Activated T-helper 2 cell treated with anti-CD3 and anti-CD28 coated beads, Interferon-gamma antibody, Interleukin-2, Interleukin-4, amounts not matched to agents 10 μg/mL and 5 μg/mL and 100 μg/mL, durations not matched to agents 14 hours and 24 hours and 36 hours (primary cell): Measurements from ENCODE around the gene TRIO. TPM values are rescaled to one million over a fixed set of nuclear protein-coding genes. Genes with fewer than 3 reads are reported as not detected.

Experiments used
- DNase-seq: peaks from one replicate; pipeline ENCODE4 v3.0.0; 2021; ENCODE audit warnings: low spot score
- H3K27ac Mint-ChIP-seq: one replicate; pipeline ENCODE4 v1.8.0; 2021; ENCODE audit warnings: mixed read lengths
- H3K27me3 Mint-ChIP-seq: one replicate; pipeline ENCODE4 v1.8.0; 2021; ENCODE audit warnings: low read depth, mixed read lengths
- H3K36me3 Mint-ChIP-seq: one replicate; pipeline ENCODE4 v1.8.0; 2021; ENCODE audit warnings: low read depth, mixed read lengths
- H3K4me1 Mint-ChIP-seq: one replicate; pipeline ENCODE4 v1.8.0; 2021; ENCODE audit warnings: low read depth, mixed read lengths
- H3K4me3 Mint-ChIP-seq: one replicate; pipeline ENCODE4 v1.8.0; 2021; ENCODE audit warnings: low read depth, mild to moderate bottlenecking, moderate library complexity, mixed read lengths
- H3K9me3 Mint-ChIP-seq: one replicate; pipeline ENCODE4 v1.8.0; 2021; ENCODE audit warnings: mixed read lengths
- intact Hi-C: fragments of 100-400 bp; cut with micrococcal nuclease; formaldehyde crosslinking; loops from one replicate; pipeline ENCODE4 v1.15.1; 2023
- total RNA-seq: library from RNA; stranded (reverse); gene quantifications from 2 replicates; pipeline ENCODE4 v1.2.3, GENCODE V29; 2022

Gene TRIO
- total RNA-seq, 1 donor from 2014 or later, result 28.7 TPM

- H3K4me1 Mint-ChIP-seq, result peaks cover 2% of the 10 kb centered on the region
- H3K4me3 Mint-ChIP-seq, result no peak overlapping the region
- intact Hi-C loops, result no loop called here
- no peaks in the 10 kb centered on the region for H3K9me3 Mint-ChIP-seq
- no peak overlapping the region for H3K27ac Mint-ChIP-seq
- no peak for DNase-seq
- H3K27me3 Mint-ChIP-seq, result peaks cover 4% of the 10 kb centered on the region
- H3K36me3 Mint-ChIP-seq, result no peaks in the 10 kb centered on the region
These were observed 99.3 kb downstream of the TRIO start for GRCh38 chr5:14242447-14242846.

GRCh38 chr5:14242871-14243383 is 99.8 kb downstream of the TRIO start:
- H3K36me3 Mint-ChIP-seq, result no peaks in the 10 kb centered on the region
- peaks cover 4% of the 10 kb centered on the region for H3K27me3 Mint-ChIP-seq
- H3K4me3 Mint-ChIP-seq, result no peak overlapping the region
- no peaks in the 10 kb centered on the region for H3K9me3 Mint-ChIP-seq
- H3K27ac Mint-ChIP-seq, result no peak overlapping the region
- intact Hi-C loops, result no loop called here
- peaks cover 2% of the 10 kb centered on the region for H3K4me1 Mint-ChIP-seq
- DNase-seq, result no peak

DNA sequence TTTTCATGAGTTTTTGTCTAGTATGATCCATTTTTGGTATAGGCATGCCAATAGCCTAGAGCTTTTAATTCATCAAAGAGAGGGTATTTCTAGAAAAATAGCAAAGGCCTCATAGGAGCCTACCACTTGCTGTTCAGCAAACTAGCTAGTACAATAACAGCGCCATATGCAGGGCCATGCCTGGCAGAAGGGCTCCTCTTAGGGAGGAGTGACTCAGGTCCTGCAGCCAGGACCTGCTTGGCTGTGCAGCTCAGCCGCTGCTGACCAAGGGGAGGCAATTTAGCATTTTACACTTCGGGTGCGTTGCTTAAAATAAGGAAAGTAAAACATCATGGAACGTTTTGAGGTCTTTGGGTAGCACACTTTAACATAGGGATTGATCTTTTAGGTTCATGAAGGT is 100.6 kb downstream of the TRIO start:
- Mint-ChIP-seq H3K4me1 (peaks cover 2% of the 10 kb centered on the region), H3K27me3 (peaks cover 4% of the 10 kb centered on the region), H3K4me3 (no peak overlapping the region), H3K9me3 (no peaks in the 10 kb centered on the region), H3K36me3 (no peaks in the 10 kb centered on the region), H3K27ac (no peak overlapping the region)
- DNase-seq, result no peak
- intact Hi-C loops, result no loop called here

DNA sequence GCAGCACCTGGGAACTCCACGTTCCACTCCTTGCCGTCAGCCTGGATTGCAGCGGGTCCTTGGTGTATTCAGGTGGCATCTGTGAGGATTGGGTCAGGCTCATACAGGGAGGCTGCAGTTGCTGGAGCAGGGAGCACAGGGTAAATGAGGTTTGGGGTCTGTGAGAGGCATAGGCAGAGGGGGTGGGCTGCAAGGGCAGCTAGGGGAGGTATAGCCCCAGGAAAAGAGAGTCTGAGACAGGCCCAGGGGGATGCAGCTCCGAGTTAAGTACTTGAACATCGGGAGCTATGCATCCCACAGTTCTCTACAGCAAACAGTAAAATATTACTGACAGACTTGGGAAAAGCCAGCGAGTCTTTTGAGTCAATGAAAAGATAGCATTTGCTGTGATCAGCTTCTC is 101.6 kb downstream of the TRIO start:
- H3K9me3 Mint-ChIP-seq, result no peaks in the 10 kb centered on the region

DNA sequence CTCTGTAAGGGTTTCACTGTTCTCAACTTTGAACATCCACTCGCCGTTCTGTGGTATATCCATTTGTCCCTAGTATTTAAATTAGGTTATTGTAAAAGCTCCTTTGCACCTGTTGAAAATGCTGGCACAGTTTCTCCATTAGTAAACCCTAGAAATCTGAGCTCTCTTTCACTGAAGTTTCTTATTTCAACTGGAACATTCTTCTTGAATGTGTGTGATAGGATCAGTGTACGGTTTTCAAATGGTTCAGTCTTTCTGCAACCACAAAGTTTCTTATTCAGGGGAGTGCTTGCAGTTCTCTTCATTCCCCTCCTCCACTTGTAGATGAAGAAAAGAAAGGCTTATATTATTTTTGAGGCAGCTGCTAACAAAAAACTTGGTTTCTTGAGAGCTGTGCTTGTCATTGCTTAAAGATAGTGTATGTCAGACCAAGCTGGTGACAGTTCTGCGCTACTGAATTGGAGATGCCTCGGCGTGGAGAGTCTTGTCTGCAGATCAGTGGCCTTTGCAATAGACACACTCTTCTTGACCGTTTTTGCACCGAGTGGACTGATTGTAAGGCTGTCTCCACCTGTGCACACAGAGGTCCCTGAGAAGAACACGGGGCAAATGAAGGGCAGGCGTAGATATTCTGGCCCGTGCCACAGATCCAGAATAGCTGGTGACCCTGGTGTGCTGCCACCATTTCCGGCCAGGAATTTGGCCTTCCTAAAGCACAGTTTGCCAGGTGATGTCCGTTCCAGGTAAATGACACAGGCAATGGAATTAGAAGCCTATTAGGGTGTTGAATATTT is 102.2 kb downstream of the TRIO start:
- DNase-seq, result no peak
- H3K27me3 Mint-ChIP-seq, result peaks cover 4% of the 10 kb centered on the region
- H3K4me1 Mint-ChIP-seq, result peaks cover 2% of the 10 kb centered on the region
- H3K9me3 Mint-ChIP-seq, result no peaks in the 10 kb centered on the region
- no peak overlapping the region for H3K4me3 Mint-ChIP-seq
- no peak overlapping the region for H3K27ac Mint-ChIP-seq
- intact Hi-C loops, result no loop called here
- H3K36me3 Mint-ChIP-seq, result no peaks in the 10 kb centered on the region

More for the DNA sequence above, 101.6 kb downstream of the TRIO start:
- intact Hi-C loops, result no loop called here
- Mint-ChIP-seq H3K27ac (no peak overlapping the region), H3K4me3 (no peak overlapping the region), H3K36me3 (no peaks in the 10 kb centered on the region), H3K27me3 (peaks cover 4% of the 10 kb centered on the region), H3K4me1 (peaks cover 2% of the 10 kb centered on the region)
- no peak for DNase-seq

GRCh38 chr5:14246350-14247053 is 103.4 kb downstream of the TRIO start:
- DNase-seq, result no peak
- intact Hi-C loops, result no loop called here
- Mint-ChIP-seq H3K27ac (no peak overlapping the region), H3K4me1 (peaks cover 2% of the 10 kb centered on the region), H3K36me3 (no peaks in the 10 kb centered on the region), H3K27me3 (peaks cover 2% of the 10 kb centered on the region), H3K4me3 (no peak overlapping the region), H3K9me3 (no peaks in the 10 kb centered on the region)

DNA sequence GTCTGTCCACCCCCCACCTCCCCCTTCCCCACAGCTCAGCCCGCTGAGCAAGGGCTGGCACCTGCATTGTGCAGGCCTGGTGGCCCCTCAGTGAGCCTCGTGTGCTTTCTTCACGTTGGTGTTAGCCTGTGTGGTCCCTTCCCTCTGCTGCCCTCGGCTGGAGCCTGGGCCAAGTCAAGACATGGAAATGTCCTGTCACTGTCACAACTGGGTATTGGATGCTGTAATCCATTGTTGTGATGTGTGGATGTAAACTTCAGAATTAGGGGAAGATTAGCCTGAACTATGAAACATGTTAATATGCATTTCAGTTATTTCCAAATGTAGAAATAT is 103.9 kb downstream of the TRIO start:
- Mint-ChIP-seq H3K9me3 (no peaks in the 10 kb centered on the region), H3K4me1 (peaks cover 2% of the 10 kb centered on the region), H3K27ac (no peak overlapping the region), H3K27me3 (peaks cover 2% of the 10 kb centered on the region), H3K36me3 (no peaks in the 10 kb centered on the region), H3K4me3 (no peak overlapping the region)
- intact Hi-C loops, result no loop called here
- no peak for DNase-seq

- peaks cover 2% of the 10 kb centered on the region for H3K4me1 Mint-ChIP-seq
- no peak overlapping the region for H3K4me3 Mint-ChIP-seq
- DNase-seq, result no peak
These were observed 106.3 kb downstream of the TRIO start for GRCh38 chr5:14249258-14250082.

DNA sequence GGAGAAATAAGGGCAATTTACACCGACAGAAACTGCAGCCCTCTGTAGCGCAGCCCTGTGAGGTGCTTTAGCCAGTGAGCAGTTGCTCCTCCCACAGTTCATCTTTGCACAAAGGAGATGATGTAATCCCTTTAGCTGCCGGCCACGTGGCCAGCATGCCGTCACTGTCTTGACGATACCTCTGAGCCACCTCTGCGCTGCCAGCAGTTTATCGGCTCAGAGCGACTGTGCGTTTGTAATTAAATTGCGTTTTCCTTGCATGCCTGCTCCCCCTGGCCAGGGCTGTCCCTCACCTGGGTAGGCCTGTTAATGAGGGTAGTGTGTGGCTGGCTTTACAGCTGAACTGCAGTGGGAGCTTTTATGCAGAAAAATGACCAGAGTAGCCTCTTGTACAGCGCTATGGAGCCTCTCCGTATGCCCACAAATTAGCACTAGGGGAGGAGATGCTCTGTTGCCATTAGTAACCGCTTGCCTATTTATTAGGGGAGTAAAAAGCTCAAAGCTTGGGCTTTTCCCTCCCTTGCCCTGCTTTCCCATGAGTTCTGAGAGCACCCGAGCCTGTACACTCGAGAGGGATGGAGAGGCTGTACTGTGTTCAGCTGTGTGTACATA is 107.0 kb downstream of the TRIO start:
- no peak overlapping the region for H3K4me3 Mint-ChIP-seq
- H3K4me1 Mint-ChIP-seq, result peaks cover under 1% of the 10 kb centered on the region
- intact Hi-C loops, result no loop called here
- no peaks in the 10 kb centered on the region for H3K9me3 Mint-ChIP-seq
- no peak for DNase-seq
- H3K36me3 Mint-ChIP-seq, result no peaks in the 10 kb centered on the region
- H3K27me3 Mint-ChIP-seq, result peaks cover 2% of the 10 kb centered on the region
- H3K27ac Mint-ChIP-seq, result no peak overlapping the region

More at GRCh38 chr5:14249258-14250082, 106.3 kb downstream of the TRIO start:
- Mint-ChIP-seq H3K9me3 (no peaks in the 10 kb centered on the region), H3K27me3 (peaks cover 2% of the 10 kb centered on the region), H3K36me3 (no peaks in the 10 kb centered on the region), H3K27ac (no peak overlapping the region)
- intact Hi-C loops, result no loop called here

- intact Hi-C loops, result no loop called here
- H3K4me1 Mint-ChIP-seq, result no peaks in the 10 kb centered on the region
- peaks cover 3% of the 10 kb centered on the region for H3K9me3 Mint-ChIP-seq
- no peak overlapping the region for H3K4me3 Mint-ChIP-seq
- peaks cover 2% of the 10 kb centered on the region for H3K27me3 Mint-ChIP-seq
- DNase-seq, result no peak
- H3K36me3 Mint-ChIP-seq, result no peaks in the 10 kb centered on the region
- no peak overlapping the region for H3K27ac Mint-ChIP-seq
These were observed 107.9 kb downstream of the TRIO start for GRCh38 chr5:14250748-14251701.

- peaks cover 5% of the 10 kb centered on the region for H3K9me3 Mint-ChIP-seq
- DNase-seq, result no peak
- H3K36me3 Mint-ChIP-seq, result no peaks in the 10 kb centered on the region
- peaks cover 2% of the 10 kb centered on the region for H3K27me3 Mint-ChIP-seq
- no peak overlapping the region for H3K27ac Mint-ChIP-seq
- H3K4me1 Mint-ChIP-seq, result no peaks in the 10 kb centered on the region
- intact Hi-C loops, result no loop called here
- H3K4me3 Mint-ChIP-seq, result no peak overlapping the region
These were observed 108.6 kb downstream of the TRIO start for GRCh38 chr5:14251733-14252132.
